DOHH2 (cell line): ENCODE data around the gene XCL1.

Source experiments
- H3F3A ChIP-seq: fragments of 200-600 bp; sonication (generic), shearing (Covaris generic); 2 replicates; pipeline ENCODE4 v1.6.0; 2016; ENCODE audit warnings: antibody characterized with exemption, mild to moderate bottlenecking; ENCODE audit not compliant: control insufficient read depth, insufficient read depth
- H3K27ac ChIP-seq: fragments of 200-600 bp; sonication (generic); 2 replicates; pipeline ENCODE4 v1.5.1; 2014; ENCODE audit warnings: low read depth, mild to moderate bottlenecking, low read length, moderate library complexity
- H3K27me3 ChIP-seq: fragments of 200-600 bp; sonication (generic); 2 replicates; pipeline ENCODE4 v1.6.1; 2014; ENCODE audit warnings: mild to moderate bottlenecking, low read length, mixed read lengths; ENCODE audit not compliant: control insufficient read depth
- H3K36me3 ChIP-seq: fragments of 200-600 bp; sonication (generic); 2 replicates; pipeline ENCODE4 v1.6.1; 2014; ENCODE audit warnings: mild to moderate bottlenecking, low read length, moderate library complexity, mixed read lengths; ENCODE audit not compliant: control insufficient read depth
- H3K4me1 ChIP-seq: fragments of 200-600 bp; sonication (generic); 2 replicates; pipeline ENCODE4 v1.6.1; 2014; ENCODE audit warnings: mild to moderate bottlenecking, low read length, mixed read lengths; ENCODE audit not compliant: control insufficient read depth
- H3K4me2 ChIP-seq: fragments of 200-600 bp; sonication (generic); 2 replicates; pipeline ENCODE4 v1.6.0; 2014; ENCODE audit warnings: mild to moderate bottlenecking, low read length, moderate library complexity
- H3K4me3 ChIP-seq: fragments of 200-600 bp; sonication (generic); 2 replicates; pipeline ENCODE4 v1.5.1; 2014; ENCODE audit warnings: mild to moderate bottlenecking, low read length, mixed read lengths
- H3K79me2 ChIP-seq: fragments of 200-600 bp; sonication (generic); 2 replicates; pipeline ENCODE4 v1.6.1; 2014; ENCODE audit warnings: mild to moderate bottlenecking, low read length, mixed read lengths; ENCODE audit not compliant: control insufficient read depth
- H3K9me2 ChIP-seq: fragments of 200-600 bp; sonication (generic); replicated peaks from 2 replicates; pipeline ENCODE4 v1.6.1; 2014; ENCODE audit warnings: mild to moderate bottlenecking, low read length, mixed read lengths; ENCODE audit not compliant: control insufficient read depth
- H3K9me3 ChIP-seq: fragments of 200-600 bp; sonication (generic); 2 replicates; pipeline ENCODE4 v1.6.1; 2014; ENCODE audit warnings: antibody characterized with exemption, low read length, mixed read lengths; ENCODE audit not compliant: control insufficient read depth, insufficient read depth
- H4K20me1 ChIP-seq: fragments of 200-600 bp; sonication (generic); 2 replicates; pipeline ENCODE4 v1.6.0; 2014; ENCODE audit warnings: low read depth, mild to moderate bottlenecking, antibody characterized with exemption, low read length, moderate library complexity; ENCODE audit not compliant: control insufficient read depth, insufficient read depth
- EZH2phosphoT487 ChIP-seq: fragments of 200-600 bp; sonication (generic); IDR thresholded peaks from 2 replicates; pipeline ENCODE4 v1.6.1; 2017; ENCODE audit warnings: borderline replicate concordance, mild to moderate bottlenecking, antibody characterized with exemption, low read length, moderate library complexity, mixed read lengths
- TF ChIP-seq, protein P1 (sequence below): fragments of 200-600 bp; sonication (generic); IDR thresholded peaks from one replicate; pipeline ENCODE4 v1.5.1; 2014; ENCODE audit warnings: antibody characterized with exemption, mild to moderate bottlenecking, low read depth, low read length; ENCODE audit not compliant: poor library complexity, severe bottlenecking

XCL1 gene

DNA sequence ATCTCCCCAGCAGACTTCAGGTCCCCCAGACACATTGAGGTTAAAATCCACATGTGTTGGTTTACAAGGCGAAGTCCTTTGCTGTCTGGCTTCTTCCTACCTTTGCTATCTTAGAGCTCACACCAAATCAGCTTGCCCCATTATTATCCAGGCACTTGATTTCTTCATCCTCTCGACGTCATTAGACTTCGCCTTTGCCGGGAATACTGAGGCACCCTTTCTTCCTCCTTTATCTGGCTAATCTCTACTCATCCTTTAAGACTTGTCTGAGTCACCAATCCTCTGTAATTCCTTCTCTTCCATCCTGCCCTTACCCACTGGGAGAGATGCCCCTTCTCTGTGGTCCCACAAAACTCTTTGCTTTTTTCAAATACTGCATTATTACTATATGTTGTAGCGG is 23.4 kb upstream of the XCL1 start:
- Histone ChIP-seq H3K9me2 (no peaks in the 10 kb centered on the region), H3K4me1 (no peaks in the 10 kb centered on the region), H3K36me3 (no peaks in the 10 kb centered on the region), H3K79me2 (no peaks in the 10 kb centered on the region), H3K27ac (no peak overlapping the region), H3K27me3 (no peaks in the 10 kb centered on the region), H3F3A (no peaks in the 10 kb centered on the region), H4K20me1 (no peaks in the 10 kb centered on the region), H3K9me3 (no peaks in the 10 kb centered on the region), H3K4me3 (no peak overlapping the region), H3K4me2 (no peak overlapping the region)
- TF ChIP-seq, protein P1, sequence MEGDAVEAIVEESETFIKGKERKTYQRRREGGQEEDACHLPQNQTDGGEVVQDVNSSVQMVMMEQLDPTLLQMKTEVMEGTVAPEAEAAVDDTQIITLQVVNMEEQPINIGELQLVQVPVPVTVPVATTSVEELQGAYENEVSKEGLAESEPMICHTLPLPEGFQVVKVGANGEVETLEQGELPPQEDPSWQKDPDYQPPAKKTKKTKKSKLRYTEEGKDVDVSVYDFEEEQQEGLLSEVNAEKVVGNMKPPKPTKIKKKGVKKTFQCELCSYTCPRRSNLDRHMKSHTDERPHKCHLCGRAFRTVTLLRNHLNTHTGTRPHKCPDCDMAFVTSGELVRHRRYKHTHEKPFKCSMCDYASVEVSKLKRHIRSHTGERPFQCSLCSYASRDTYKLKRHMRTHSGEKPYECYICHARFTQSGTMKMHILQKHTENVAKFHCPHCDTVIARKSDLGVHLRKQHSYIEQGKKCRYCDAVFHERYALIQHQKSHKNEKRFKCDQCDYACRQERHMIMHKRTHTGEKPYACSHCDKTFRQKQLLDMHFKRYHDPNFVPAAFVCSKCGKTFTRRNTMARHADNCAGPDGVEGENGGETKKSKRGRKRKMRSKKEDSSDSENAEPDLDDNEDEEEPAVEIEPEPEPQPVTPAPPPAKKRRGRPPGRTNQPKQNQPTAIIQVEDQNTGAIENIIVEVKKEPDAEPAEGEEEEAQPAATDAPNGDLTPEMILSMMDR: no peak
- TF ChIP-seq EZH2phosphoT487: no peak

GRCh38 chr1:168553680-168554553 is 22.5 kb upstream of the XCL1 start:
- Histone ChIP-seq H3K4me1 (no peaks in the 10 kb centered on the region), H3K79me2 (no peaks in the 10 kb centered on the region), H3K27me3 (no peaks in the 10 kb centered on the region), H3K4me3 (no peak overlapping the region), H3K36me3 (no peaks in the 10 kb centered on the region), H3F3A (no peaks in the 10 kb centered on the region), H3K4me2 (no peak overlapping the region), H3K9me2 (no peaks in the 10 kb centered on the region), H4K20me1 (no peaks in the 10 kb centered on the region), H3K27ac (no peak overlapping the region), H3K9me3 (no peaks in the 10 kb centered on the region)
- TF ChIP-seq, protein P1: no peak
- no peak for TF ChIP-seq EZH2phosphoT487

DNA sequence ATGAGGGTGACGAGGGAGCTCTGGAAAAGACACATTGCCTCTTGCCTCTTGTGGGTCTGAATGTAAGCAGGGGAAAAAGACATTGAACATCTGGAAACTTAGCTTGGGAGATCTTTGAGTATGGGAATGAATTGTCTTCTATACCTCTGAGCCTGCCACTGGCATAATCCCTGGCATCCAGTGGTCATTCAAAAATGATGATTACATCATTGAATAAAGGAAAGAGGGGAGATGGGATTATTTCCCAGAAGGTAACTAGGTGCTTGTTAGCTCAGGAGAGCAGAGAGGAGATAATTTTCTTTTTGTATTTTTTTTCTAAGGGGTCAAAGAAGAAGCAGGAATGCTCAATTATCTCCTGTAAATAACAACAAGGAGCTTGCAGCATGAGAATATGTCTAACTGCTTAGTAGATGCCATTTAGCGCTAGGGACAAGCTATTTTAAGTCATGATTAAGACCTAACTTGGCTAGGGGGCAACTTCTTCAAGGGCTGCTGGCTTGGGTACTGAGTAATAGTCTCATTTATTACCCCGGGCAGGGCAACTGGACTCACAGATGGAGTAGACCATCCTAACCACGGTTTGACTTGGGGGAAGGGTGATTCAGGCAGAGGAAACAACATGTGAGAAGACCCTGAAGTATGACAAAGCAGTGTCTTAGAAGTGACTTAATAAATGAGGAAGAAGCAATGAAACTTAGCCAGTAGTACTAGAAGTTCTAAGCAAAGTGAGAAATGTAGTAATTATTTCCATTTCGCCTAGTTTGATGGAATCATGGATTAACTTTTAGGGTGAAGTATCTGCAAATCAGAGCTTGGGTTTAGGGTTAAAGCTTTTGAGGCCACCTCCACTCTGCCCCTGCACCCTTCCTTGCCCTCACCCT is 21.6 kb upstream of the XCL1 start:
- H3K9me2 ChIP-seq: no peaks in the 10 kb centered on the region
- no peaks in the 10 kb centered on the region for H3K9me3 ChIP-seq
- H3F3A ChIP-seq: no peaks in the 10 kb centered on the region
- H3K4me2 ChIP-seq: no peak overlapping the region
- no peak for TF ChIP-seq EZH2phosphoT487
- TF ChIP-seq, protein P1: no peak
- no peaks in the 10 kb centered on the region for H3K4me1 ChIP-seq
- no peaks in the 10 kb centered on the region for H4K20me1 ChIP-seq
- H3K36me3 ChIP-seq: no peaks in the 10 kb centered on the region
- H3K4me3 ChIP-seq: no peak overlapping the region
- H3K27ac ChIP-seq: no peak overlapping the region
- H3K27me3 ChIP-seq: no peaks in the 10 kb centered on the region; the same call in 1 of the 2 replicates
- H3K79me2 ChIP-seq: no peaks in the 10 kb centered on the region
